ENCODE results near the gene TACO1.

Gene TACO1

DNA sequence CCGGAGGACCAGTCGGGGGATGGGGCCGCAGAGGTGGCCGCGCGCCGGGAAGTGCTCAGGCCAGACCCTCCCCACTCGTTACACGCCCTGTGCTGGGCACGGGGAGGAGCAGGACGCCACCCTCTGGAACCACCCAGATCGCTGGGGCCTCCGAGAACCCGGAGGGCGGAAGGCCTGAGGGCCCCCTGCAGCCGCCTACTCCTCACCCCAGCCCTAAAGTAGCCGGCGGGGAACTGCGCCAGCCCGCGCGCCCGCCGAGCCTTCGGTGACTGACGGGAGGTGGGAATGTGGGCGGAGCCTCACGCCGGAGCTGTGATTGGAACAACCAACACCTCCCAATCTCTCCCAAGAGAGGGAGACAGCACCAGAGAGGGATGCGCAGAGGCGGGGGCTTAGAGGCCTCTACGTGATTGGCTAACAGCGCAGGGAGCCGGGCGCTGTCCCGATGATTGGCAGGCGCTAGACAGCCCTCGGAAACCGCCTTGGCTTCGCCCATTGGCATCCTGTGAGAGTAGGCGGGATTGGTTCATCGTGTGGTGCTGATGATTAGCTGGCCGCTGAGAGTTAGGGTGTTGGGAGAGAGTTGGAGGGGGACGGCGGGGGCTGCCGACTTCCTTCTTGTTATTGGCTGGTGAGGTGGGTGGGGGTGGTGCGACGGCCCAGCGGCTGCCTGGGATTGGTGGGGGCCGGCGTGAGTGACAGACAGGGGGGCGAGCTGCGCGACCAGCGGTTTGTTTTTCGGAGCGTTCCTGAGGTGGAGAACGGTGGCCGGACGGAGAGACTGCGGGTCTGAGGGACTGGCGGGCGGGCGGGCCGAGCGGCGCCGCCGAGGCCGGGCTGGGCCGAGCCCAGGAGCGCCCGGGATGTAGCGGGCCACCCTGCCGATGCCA is 21.2 kb downstream of the TACO1 start, which contains the start of gene MAP3K3:
MAP3K3 (plus strand) TSS at position 734 of the 890 bp plus-strand sequence. CDS start 343 bp downstream, outside the sequence.
- no peak for TF ChIP-seq GATA3 (IDR thresholded peaks at IDR 0.05; ENCODE audit: low read depth, low read length)
- no peak for TF ChIP-seq GATA2 (IDR thresholded peaks at IDR 0.05; ENCODE audit: low read depth, low read length)

- TF ChIP-seq GATA3 (IDR thresholded peaks at IDR 0.05; ENCODE audit: low read depth, low read length), result no peak
- TF ChIP-seq GATA2 (IDR thresholded peaks at IDR 0.05; ENCODE audit: low read depth, low read length), result no peak
Measured at GRCh38 chr17:63622574-63623390, 22.1 kb downstream of the TACO1 start.

DNA sequence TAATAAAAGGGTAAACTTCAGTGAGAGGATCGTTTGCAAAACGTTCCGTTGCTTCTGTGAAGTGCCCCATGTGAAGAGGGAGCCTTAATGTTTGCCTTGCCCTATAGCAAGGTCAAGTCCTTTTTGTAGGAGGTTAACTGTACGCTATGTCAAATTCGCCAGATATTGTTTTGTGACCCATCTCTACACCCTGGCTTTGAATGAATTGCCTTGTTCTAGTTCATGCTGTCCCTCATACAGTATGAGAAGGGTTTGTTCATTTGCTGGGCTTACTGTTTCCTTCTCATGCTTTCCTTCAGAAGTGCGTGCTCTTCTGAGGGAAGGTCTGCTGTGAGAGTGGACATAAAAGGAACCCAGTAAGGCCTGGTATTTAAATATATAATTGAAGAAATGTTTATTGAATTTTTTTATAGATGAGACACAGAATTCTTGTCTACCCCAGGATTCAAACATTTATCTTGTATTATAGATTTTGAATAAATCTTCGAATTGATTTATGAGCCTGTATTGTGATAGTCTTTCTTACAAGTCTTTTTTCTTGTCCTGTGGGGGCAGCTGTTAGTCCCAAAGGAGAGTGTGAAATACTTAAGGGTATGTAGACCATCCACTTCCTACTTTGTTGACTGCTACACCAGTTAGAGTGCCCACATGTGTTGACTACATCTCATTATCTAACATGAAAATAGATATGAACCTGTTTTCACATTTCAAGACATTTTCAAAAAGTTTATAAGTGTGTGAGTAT is 23.3 kb downstream of the TACO1 start:
- no peak for TF ChIP-seq GATA3 (IDR thresholded peaks at IDR 0.05; ENCODE audit: low read depth, low read length)
- TF ChIP-seq GATA2 (IDR thresholded peaks at IDR 0.05; ENCODE audit: low read depth, low read length), result no peak

DNA sequence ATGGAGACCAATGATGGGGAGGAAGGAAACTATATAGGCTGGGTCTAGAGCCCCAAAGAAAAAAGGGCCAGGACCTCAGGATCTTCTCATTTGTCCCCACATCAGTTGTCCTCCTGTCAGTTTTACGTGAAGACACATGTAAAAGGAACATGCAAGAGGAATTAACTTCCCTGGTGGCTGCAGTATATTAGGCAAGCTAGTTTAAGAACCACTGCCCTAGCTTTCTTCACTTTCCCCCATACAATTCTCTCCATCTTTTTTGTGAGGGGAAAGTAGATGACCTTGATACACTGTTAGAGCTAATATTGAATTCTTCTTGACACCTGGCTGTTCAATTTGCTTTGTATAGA is 23.8 kb downstream of the TACO1 start:
- no peak for TF ChIP-seq GATA3 (IDR thresholded peaks at IDR 0.05; ENCODE audit: low read depth, low read length)
- no peak for TF ChIP-seq GATA2 (IDR thresholded peaks at IDR 0.05; ENCODE audit: low read depth, low read length)

DNA sequence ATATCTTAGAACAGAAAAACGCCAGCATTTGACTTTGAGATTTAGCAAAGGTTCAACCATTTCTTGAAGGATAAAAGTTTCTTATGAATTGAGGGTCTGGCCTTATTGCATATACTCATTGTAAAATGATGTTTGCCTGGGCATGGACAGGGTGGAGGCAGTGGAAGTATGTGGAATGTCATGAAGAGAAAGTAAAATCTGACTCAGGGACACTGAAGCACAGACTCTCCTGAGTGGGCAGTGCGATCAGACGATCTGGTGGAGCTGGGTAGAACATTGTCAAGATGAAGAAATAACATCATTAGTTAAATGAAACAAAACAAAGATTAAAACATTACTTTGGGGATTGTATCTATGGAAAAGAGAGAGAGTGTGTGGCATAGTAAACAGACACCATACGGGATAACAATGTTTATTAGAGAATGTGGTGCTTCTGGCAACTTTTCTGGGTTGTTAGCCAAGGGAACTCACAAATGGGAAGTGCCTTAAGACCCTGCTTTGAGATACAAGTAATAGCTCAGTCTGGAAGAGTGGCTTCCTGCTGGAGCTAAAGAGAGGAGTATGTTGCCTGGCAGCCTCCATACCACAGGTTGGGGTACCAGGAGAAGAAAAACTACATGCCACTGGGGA is 26.0 kb downstream of the TACO1 start:
- TF ChIP-seq GATA3 (IDR thresholded peaks at IDR 0.05; ENCODE audit: low read depth, low read length) (no peak), GATA2 (IDR thresholded peaks at IDR 0.05; ENCODE audit: low read depth, low read length) (no peak)

- no peak for TF ChIP-seq GATA3 (IDR thresholded peaks at IDR 0.05; ENCODE audit: low read depth, low read length)
- no peak for TF ChIP-seq GATA2 (IDR thresholded peaks at IDR 0.05; ENCODE audit: low read depth, low read length)
Measured at GRCh38 chr17:63629627-63630026, 28.9 kb downstream of the TACO1 start.

- TF ChIP-seq GATA3 (IDR thresholded peaks at IDR 0.05; ENCODE audit: low read depth, low read length), result no peak
- no peak for TF ChIP-seq GATA2 (IDR thresholded peaks at IDR 0.05; ENCODE audit: low read depth, low read length)
Measured at GRCh38 chr17:63631062-63631461, 30.4 kb downstream of the TACO1 start.

- TF ChIP-seq GATA2 (IDR thresholded peaks at IDR 0.05; ENCODE audit: low read depth, low read length), result no peak
- no peak for TF ChIP-seq GATA3 (IDR thresholded peaks at IDR 0.05; ENCODE audit: low read depth, low read length)
Measured at GRCh38 chr17:63631626-63632025, 30.9 kb downstream of the TACO1 start.

DNA sequence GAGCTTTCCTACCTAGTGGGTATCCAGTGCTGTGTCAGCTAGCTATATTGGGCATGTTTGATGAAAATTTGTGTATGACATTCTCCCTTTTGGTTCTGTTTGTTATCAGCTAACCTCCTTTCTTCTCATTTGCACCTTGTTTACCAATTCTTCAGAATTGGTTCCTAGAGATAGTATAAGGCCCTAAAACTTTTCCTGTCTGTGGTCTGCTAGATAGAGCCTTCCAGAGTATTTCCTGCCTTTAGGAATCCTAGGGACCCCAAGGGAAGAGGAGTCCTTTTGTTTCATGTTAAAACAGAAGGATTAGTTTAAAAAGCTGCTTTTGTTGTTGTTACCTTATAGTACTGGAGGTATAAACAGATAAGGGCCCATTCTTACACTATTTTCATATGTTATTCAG is 33.0 kb downstream of the TACO1 start:
- TF ChIP-seq GATA2 (IDR thresholded peaks at IDR 0.05; ENCODE audit: low read depth, low read length), result no peak
- TF ChIP-seq GATA3 (IDR thresholded peaks at IDR 0.05; ENCODE audit: low read depth, low read length), result no peak

- no peak for TF ChIP-seq GATA2 (IDR thresholded peaks at IDR 0.05; ENCODE audit: low read depth, low read length)
- TF ChIP-seq GATA3 (IDR thresholded peaks at IDR 0.05; ENCODE audit: low read depth, low read length), result no peak
Measured at GRCh38 chr17:63634163-63634562, 33.5 kb downstream of the TACO1 start.

- TF ChIP-seq GATA3 (IDR thresholded peaks at IDR 0.05; ENCODE audit: low read depth, low read length), result no peak
- no peak for TF ChIP-seq GATA2 (IDR thresholded peaks at IDR 0.05; ENCODE audit: low read depth, low read length)
Measured at GRCh38 chr17:63634816-63635215, 34.1 kb downstream of the TACO1 start.

GRCh38 chr17:63635290-63635689 is 34.6 kb downstream of the TACO1 start:
- TF ChIP-seq GATA3 (IDR thresholded peaks at IDR 0.05; ENCODE audit: low read depth, low read length) (no peak), GATA2 (IDR thresholded peaks at IDR 0.05; ENCODE audit: low read depth, low read length) (no peak)

DNA sequence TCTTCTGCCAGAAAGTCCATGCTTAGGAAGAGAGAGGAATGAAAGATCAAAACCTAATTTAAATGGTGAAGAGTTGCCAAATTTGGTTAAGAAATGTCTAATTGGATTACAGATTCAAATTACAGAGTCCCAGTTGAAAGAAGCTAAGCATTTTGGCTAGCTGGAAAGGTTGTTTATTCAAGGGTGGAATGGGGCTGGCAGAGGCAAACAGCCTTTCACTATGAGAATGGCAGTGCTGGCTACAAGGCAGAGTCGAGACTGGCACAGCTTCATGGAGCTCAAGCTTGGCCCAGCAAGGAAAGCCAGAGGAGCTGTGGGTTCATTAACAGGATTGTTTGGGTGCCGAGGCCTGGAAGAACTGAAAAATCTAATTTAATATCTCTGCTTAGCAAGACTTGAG is 35.1 kb downstream of the TACO1 start:
- no peak for TF ChIP-seq GATA2 (IDR thresholded peaks at IDR 0.05; ENCODE audit: low read depth, low read length)
- TF ChIP-seq GATA3 (IDR thresholded peaks at IDR 0.05; ENCODE audit: low read depth, low read length), result no peak

Measured in SH-SY5Y (cell line).